ENCODE data around the gene ADGRL2.

Gene ADGRL2

GRCh38 chr1:81899214-81899821, 98.6 kb downstream of the ADGRL2 start:
- in situ Hi-C loops (cut with MboI; ENCODE audit: low sequenced_read_pairs) = no loop called here

DNA sequence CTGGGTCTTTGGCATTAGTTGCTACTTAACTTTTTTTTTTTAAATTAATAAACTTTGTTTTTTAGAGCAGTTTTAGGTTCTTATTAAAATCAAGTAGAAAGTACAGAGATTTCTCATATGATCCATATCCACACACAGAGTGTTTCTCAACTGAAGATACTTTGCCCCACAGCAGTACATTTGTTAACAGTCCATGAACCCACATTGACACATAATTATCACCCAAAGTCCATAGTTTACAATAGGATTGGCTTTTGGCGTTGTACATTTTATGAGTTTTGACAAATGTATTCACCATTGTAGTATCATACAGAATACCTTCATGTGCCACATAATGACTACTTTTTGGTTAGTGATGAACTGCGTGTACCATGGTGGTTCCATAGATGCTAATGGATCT, 106.8 kb downstream of the ADGRL2 start:
- in situ Hi-C loops (cut with MboI; ENCODE audit: low sequenced_read_pairs) = no loop called here

DNA sequence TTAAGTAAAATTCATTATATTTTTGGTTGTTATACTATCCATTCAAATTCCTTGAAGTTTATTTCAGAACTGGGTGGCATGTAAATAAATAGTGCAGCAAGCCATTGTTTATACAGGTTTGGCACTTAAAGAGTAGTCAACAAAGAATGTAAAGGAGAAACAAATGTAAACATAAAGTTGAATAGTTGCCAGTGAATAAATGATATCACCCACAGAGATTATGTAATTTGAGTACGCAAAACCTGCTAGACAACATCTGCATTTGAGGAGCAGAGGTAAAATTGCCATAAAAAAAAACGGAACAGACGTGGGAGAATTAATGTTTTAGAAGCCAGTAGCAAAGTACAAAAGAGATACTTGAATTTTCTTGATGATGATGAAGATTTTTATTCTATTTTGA, 111.6 kb downstream of the ADGRL2 start:
- in situ Hi-C loops (cut with MboI; ENCODE audit: low sequenced_read_pairs) = no loop called here

GRCh38 chr1:81915937-81916336, 115.2 kb downstream of the ADGRL2 start:
- in situ Hi-C loops (cut with MboI; ENCODE audit: low sequenced_read_pairs) = no loop called here

GRCh38 chr1:81920245-81920740, 119.6 kb downstream of the ADGRL2 start:
- in situ Hi-C loops (cut with MboI; ENCODE audit: low sequenced_read_pairs) = no loop called here

GRCh38 chr1:81920886-81921285, 120.2 kb downstream of the ADGRL2 start:
- in situ Hi-C loops (cut with MboI; ENCODE audit: low sequenced_read_pairs) = no loop called here

GRCh38 chr1:81921344-81921743, 120.6 kb downstream of the ADGRL2 start:
- in situ Hi-C loops (cut with MboI; ENCODE audit: low sequenced_read_pairs) = no loop called here

GRCh38 chr1:81921851-81922462, 121.2 kb downstream of the ADGRL2 start:
- in situ Hi-C loops (cut with MboI; ENCODE audit: low sequenced_read_pairs) = no loop called here

DNA sequence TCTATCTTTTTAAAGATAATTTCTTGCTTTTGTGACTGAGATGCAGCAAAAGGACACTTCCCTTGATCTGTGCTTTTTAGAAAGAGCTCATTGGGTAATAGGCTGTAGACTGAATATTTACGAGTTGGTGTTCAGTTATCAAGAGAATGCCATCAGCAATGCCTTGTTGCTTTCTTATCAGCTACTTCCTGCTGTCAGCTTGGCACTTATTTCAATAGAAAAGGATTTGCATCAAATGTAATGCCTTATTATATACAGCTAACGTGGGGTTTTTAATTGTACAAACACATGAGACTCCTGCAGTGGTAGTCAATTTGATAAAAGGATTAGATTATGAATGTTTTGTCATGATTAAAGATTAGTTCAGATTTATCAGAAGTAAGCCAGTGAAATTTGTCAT, 122.2 kb downstream of the ADGRL2 start:
- in situ Hi-C loops (cut with MboI; ENCODE audit: low sequenced_read_pairs) = no loop called here

- in situ Hi-C loops (cut with MboI; ENCODE audit: low sequenced_read_pairs) = no loop called here
Measured at GRCh38 chr1:81929106-81929505, 128.4 kb downstream of the ADGRL2 start.

DNA sequence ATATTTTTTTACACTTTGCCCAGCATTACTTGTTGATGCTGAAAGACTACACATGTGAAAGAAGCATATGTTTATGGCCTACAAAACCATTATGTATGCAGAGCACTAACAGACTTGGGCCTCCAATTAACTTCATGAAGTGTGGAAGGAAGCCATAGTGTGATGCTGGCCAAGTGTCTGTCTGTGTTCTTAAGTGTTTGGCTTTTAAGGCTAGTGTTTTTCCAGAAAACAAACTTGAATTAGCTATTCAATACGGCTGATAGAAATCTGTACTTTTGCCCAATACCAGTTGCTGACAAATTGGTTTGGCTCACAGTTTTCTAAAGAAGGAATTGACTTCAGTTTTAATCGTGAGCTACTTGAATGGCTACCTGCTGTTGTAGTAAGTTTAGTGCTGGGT, 136.1 kb downstream of the ADGRL2 start:
- in situ Hi-C loops (cut with MboI; ENCODE audit: low sequenced_read_pairs) = no loop called here

DNA sequence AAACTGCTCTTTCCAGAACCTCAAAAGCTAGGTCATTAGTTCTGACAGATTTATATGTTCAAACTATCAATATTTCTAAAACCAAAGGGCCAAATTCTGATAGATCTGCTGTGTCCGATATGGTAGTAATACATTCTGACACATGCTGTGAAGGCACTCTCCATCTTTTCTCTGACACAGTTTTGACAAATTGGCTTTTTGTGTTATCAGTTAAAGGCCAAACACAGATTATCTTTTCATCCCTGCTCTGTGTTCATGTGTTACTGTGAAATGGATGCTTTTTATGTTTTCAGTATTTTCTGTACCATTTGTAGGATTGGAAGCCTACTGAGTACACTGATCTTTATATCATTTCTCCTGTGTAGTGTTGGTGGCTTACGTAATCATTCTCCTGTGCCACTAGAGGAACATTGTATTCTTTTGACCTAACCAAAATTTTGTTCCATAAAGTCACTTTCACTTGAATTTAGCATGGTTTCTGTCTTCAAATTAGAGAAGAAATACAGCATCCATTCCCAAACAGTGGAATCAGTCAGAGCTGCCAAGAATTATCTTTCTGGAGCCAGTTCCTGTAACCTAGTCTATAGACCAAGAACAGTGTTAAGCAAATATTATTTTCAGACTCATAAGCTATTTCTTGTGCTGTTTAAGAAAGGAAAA, 137.2 kb downstream of the ADGRL2 start:
- in situ Hi-C loops (cut with MboI; ENCODE audit: low sequenced_read_pairs) = no loop called here

DNA sequence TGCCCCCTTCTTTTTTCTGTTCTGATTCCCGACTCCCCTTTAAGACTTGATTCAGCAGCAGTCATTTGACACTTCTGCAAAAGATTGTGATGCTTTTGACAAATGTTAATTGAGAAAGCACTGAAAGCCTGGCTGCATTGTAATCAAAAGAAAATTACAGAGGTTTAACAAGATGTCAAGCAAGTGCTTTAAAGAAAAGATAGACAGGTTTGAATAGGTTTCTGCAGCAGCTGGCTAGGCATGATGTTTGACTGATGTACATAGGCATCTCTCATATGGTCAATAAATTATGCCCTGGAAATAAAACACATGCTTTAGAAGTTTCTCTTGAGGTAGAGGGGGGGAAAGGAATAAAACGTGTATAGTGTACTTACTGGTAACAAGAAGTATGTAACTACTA, 147.8 kb downstream of the ADGRL2 start:
- in situ Hi-C loops (cut with MboI; ENCODE audit: low sequenced_read_pairs) = no loop called here

- in situ Hi-C loops (cut with MboI; ENCODE audit: low sequenced_read_pairs) = no loop called here
Measured at GRCh38 chr1:81949421-81949820, 148.7 kb downstream of the ADGRL2 start.

DNA sequence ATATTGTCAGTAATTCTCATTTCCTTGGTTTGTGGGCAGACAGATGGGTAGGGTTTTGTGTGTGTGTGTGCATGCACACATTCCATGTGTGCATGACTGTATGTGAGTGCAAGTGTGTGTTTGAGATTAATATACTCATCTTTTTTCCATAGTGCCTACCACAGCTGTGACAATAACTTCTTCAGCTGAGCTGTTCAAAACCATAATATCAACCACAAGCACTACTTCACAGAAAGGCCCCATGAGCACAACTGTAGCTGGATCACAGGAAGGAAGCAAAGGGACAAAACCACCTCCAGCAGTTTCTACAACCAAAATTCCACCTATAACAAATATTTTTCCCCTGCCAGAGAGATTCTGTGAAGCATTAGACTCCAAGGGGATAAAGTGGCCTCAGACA, 149.3 kb downstream of the ADGRL2 start:
- in situ Hi-C loops (cut with MboI; ENCODE audit: low sequenced_read_pairs) = no loop called here

DNA sequence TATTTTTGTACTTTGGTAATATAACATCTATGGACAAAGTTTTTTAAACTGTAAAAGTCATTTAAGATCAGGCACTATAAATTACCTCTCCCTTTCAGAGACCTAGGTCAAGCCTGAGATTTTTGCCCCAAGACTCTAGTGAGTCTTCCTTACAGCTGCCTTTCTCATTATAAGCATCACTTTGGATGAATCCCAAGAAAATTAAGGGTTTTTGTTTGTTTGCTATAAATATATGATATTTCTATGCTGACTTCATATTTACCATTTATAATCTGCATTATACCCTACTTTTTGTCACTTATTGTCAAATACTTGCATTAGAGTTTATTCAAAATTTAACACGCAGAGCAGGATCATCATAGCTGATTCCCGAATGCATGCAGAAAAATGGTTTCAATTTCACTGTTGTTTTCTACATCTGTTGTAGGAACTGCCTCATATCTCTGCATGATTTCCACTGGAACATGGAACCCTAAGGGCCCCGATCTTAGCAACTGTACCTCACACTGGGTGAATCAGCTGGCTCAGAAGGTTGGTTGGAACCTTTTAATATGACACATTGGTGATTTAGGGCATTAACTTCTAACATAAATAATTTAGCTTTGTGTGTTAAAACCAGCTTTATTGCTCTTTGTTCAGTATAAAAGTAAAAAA, 150.0 kb downstream of the ADGRL2 start:
- in situ Hi-C loops (cut with MboI; ENCODE audit: low sequenced_read_pairs) = no loop called here

GRCh38 chr1:81954534-81955020, 153.8 kb downstream of the ADGRL2 start:
- in situ Hi-C loops (cut with MboI; ENCODE audit: low sequenced_read_pairs) = no loop called here

DNA sequence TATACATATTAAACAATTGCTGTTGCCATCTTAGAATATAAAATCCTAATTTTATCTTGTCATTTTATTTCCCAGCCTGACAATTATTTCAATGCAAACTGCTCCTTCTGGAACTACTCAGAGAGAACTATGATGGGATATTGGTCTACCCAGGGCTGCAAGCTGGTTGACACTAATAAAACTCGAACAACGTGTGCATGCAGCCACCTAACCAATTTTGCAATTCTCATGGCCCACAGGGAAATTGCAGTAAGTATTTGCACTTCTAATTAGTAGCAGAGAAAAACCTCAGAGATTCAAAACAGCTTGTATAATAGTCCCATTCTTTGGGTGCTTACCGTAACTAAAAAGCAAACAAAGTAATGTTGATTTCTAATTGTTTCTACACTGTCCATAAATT, 167.2 kb downstream of the ADGRL2 start:
- in situ Hi-C loops (cut with MboI; ENCODE audit: low sequenced_read_pairs) = no loop called here

DNA sequence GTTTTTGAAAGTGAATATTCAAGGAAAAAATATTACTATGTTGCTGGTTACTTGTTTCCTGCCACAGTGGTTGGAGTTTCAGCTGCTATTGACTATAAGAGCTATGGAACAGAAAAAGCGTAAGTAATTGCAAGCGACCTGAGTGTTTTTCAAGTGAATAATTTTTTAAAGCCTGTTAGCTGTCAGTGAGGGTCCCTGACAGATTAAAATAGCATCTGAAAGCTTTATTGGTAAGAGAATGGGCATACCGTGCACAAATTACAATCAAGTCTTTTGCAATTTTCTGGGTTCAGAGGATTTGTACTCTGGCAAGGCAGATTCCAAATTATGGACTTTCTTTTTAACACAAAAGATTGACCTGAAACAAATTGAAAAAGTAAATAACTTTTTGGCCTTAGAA, 169.7 kb downstream of the ADGRL2 start:
- in situ Hi-C loops (cut with MboI; ENCODE audit: low sequenced_read_pairs) = no loop called here

DNA sequence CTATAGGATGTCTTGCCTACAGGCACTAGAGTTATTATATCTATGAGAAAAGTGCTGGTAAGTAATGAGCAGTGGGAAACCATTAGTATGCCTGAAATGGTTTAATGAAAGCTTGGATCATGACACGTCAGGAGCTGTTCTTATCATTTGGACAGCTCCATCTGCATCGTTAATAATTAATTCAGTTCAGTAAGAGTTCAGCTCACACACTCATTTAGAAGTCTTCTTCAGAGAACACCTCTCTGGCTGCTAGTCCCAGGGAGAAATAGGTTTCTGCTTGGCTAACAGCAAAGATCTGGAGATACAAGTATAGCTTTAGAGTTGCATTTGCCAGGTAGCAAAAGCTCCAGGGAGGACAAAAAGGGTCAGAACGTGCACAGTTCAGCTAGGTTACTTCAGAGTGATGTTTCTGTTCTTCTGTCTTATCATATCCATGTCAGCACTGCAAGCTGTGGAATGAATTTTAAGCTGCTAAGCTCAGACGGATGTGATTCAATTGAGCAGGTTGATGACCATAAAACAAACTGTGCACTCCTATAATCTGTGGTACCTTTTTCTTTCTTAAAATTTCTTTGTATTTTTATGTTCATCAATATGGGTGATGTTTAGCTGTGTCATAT, 173.6 kb downstream of the ADGRL2 start:
- in situ Hi-C loops (cut with MboI; ENCODE audit: low sequenced_read_pairs) = no loop called here

- in situ Hi-C loops (cut with MboI; ENCODE audit: low sequenced_read_pairs) = no loop called here
Measured at GRCh38 chr1:81974883-81975555, 174.3 kb downstream of the ADGRL2 start.
